GM18508 (cell line): ENCODE results near the gene SETX.

Experiments
- ATAC-seq: cut with Tn5 transposase; IDR thresholded peaks from one replicate; pipeline ENCODE4 v1.9.1; 2021; ENCODE audit warnings: moderate number of reproducible peaks; ENCODE audit not compliant: insufficient read depth, unreplicated experiment

The SETX gene

DNA sequence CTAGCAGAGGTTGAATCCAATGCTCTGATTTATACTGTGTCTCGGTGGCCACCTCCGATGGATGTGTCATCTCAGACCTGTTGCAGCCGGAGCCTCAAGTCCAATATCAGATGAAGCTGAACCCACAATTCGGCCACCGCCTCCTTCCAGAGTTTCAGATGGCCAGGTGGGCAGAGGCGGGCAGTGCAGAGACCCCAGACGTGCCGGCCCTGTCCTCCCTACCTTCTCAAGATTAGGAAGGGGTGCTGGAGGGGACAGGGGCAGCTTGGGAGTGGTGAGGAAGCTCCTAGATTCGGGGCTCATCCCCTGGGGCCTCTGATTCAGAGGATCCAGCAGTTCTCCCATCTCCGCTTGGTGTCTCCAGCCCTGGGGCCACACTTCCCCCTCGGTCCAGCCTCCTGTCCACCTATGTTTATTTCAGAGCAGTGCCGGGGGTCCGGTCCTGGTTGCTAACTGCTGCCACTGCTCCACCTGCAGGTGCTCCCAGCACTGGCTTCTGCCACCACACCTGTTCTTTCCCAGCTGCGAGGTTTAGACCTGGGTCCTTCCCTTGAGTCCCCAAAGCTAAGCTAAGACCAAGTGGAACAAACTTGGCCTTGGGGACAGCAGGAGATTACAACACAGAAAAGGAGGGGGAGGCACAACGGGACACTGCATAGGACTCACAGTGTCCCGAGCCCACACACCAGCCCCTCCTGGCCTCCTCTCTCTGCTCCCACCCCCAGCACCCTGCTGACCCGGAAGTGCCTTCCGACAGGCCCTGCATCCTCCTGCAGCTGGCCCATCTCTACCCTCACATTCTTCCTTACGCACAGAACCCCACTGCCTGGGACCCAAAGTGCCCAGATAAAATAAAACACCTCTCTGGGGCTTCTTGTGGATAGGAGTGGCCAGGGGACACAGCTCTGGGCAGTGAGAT lies 111.4 kb downstream of the SETX start:
- no peak for ATAC-seq

DNA sequence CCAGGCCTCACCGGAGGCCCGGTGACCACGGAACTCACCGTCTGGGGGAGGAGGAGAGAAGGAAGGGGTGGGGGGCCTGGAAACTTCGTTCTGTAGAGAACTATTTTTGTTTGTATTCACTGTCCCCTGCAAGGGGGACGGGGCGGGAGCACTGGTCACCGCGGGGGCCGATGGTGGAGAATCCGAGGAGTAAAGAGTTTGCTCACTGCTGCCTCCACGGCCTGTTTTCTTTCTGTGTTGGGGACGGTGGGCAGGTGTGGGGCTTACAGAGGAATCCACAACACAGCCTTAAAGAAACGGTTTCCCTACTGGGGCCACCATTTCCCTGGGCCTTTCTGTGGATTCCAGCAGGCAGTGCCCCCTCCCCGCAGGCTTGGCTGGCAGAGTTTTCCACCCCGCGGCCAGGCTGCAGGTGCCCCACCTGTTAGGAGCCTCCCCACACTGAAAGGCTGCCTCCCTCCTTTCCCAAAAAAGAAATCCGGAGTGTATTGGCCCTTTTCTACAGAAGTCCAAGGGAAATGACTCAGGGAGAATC lies 112.1 kb downstream of the SETX start:
- no peak for ATAC-seq

DNA sequence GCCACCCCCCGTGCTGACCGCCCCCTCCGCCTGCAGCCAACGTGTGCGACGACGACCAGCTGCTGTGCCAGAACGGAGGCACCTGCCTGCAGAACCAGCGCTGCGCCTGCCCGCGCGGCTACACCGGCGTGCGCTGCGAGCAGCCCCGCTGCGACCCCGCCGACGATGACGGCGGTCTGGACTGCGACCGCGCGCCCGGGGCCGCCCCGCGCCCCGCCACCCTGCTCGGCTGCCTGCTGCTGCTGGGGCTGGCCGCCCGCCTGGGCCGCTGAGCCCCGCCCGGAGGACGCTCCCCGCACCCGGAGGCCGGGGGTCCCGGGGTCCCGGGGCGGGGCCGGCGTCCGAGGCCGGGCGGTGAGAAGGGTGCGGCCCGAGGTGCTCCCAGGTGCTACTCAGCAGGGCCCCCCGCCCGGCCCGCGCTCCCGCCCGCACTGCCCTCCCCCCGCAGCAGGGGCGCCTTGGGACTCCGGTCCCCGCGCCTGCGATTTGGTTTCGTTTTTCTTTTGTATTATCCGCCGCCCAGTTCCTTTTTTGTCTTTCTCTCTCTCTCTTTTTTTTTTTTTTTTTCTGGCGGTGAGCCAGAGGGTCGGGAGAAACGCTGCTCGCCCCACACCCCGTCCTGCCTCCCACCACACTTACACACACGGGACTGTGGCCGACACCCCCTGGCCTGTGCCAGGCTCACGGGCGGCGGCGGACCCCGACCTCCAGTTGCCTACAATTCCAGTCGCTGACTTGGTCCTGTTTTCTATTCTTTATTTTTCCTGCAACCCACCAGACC lies 112.8 kb downstream of the SETX start:
- ATAC-seq: no peak

DNA sequence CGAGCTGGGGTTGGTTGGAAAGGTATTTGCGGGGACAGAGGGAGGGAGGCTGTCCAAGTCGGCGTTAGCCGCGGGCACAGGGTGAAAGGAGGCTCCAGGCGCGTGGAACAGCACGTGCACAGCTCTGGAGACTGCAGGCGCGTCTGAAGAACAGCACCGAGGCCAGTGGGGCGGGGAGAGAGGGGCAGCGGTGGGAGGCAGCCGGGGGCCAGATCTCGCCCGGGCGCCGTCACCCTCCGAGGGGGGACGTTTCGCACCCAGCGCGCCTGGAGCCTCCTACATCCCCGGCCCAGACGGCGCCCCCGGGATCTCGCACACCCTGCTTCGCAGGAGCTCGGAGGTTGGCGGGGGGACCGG lies 113.3 kb downstream of the SETX start:
- ATAC-seq: no peak

DNA sequence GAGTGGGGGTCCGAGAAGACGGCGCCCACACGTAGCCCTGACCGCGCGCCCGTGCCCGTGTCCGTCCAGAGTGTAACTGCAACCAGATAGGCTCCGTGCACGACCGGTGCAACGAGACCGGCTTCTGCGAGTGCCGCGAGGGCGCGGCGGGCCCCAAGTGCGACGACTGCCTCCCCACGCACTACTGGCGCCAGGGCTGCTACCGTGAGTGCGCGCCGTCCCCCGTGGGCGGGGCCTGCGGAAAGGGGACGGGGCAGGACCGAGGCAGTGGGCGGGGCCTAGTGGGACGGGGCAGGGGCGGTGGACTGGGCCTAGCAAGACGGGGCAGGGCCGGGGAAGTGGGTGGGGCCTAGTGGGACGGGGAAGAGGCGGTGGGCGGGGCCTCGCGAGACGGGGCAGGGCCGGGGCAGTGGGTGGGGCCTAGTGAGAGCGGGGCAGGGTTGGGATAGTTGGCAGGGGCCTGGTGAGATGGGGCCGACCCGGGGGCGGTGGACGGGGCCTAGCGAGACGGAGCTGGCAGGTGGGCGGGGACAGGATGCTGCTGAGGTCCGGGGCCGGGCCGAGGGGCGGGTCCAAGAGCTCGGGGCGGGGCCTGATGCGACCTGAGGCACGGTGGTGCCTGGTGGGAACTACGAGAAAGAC lies 113.8 kb downstream of the SETX start:
- peak; percentile 41 for ATAC-seq

DNA sequence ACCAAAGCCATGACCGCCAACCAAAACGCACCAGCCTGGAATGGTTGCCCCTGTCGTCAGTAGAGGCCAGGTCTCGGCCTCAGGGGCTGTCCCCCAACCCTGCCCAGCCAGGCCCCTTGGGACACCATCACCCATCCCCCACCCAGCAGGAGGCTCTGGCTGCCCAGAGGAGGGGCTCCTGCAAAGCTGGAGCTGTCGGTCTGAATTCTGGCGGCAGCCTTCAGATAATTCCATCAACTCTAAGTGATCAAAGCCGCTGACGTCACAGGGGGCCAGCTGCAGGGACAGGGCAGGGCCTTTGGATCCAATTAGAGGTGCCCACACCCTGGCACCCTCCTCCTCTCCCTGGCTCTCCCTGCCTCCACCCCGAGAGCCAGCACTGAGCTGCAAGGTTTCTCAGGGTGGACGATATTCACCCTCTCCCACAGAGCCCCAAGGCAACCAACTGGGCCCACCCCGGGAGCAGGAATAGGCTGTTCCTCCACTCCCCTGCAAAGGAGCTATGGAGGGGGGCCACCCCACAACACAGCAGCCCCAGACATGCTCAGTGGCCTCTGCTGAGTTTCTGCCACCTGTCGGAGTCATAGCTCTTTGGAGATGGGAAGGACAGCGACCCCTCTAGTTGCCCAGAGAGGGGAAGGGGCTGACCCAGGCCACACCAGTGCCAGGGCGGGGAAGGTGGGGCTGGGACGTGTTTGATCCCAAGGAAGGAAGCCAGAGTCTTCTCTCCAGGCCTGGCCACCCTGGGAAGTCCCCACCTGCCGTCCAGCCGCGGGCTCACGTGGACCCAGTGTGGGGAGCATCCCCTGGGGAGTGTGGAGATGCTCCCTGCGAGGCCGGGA lies 114.6 kb downstream of the SETX start:
- no peak for ATAC-seq

DNA sequence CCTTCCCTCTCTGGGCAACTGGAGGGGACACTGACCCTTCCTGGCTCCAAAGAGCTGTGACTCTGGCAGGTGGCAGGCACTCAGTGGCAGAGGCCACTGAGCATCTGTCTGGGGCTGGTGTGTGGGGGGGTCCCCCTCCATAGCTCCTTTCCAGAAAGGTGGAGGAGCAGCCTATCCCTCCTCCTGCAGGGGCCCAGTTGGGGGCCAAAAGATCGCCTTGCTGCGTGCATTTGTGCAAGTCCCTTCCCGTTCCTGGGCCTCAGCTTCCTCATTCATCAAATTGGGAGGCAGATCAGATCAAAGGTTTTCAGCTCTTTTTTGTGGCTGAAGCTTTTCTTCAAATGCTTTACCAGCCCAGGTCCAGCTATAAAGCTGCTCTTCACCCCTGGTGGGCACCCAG lies 115.3 kb downstream of the SETX start:
- ATAC-seq: no peak

DNA sequence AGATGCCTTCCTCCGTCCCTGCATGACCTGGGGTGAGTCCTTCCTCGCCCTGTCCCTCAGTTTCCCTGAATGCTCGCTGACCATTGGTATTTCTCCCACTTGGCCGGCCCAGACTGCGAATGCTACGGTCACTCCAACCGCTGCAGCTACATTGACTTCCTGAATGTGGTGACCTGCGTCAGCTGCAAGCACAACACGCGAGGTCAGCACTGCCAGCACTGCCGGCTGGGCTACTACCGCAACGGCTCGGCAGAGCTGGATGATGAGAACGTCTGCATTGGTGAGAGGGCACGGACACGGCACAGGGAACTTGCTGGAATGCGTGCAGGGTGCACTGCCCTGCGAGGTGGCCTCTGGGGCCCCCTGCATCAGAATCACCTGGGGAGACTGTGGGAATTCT lies 115.8 kb downstream of the SETX start:
- no peak for ATAC-seq

DNA sequence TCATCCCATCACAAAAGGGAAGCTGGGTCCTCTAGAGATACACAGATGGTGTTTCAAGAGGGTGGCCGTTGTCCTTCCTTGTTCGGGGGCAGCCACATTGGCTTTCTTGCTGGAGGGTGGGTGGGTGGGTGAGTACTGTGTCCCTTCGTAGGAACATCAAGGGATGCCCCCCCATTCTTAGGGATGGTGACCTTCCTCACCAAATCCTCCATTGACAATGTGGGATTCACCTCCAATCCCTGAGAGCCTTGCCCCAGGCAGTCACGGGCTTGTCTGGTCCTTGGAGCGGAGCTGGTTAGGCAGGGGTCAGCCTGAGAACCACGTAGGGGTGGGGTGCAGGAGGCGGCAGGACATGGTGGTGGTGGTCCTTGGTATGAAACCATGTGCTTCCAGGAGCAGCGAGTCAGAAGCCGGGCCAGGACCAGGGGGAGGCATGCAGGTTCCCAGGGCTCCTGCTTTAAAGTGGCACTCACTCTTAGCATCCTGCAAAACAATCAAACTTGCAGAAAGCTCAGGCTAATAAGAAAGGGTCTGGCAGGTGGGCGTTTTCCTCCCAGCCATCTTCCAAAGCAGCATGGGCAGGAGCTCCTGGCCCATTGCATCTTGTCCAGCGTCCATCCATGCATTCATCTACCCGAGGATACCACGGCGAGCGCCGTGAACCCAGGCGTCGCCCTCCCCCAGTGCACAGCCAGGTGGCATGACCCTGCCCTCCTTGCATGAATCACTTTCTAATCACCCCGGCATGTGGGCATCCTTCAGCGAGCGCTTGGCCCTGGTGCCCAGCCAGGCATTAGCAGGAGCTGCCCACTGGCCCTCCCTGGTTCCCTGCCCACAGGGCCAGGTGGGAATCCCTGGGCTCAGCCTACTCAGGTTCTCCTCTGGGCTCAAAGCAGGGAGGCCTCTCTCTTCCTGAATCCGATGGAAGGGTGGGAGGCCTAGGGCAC lies 116.5 kb downstream of the SETX start:
- no peak for ATAC-seq

DNA sequence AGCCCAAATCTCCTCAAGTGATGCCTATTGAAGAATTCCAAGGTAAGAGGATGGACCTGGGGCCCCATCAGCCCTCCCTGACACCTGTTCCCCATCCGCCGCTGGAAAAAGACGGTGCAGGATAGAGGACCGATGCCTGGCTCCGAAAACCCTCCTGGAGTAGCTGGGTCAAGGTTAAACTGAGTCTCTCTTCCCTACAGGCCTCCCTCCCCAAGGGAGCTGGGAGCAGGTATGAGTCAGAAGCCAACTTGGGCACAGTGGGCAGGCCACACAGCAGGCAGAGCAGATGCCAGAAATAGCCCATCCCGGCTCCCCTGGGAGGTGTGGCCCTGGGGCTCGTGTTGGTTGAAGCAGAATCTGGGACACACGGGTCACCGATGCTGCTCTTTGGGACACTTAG lies 117.3 kb downstream of the SETX start:
- no peak for ATAC-seq

DNA sequence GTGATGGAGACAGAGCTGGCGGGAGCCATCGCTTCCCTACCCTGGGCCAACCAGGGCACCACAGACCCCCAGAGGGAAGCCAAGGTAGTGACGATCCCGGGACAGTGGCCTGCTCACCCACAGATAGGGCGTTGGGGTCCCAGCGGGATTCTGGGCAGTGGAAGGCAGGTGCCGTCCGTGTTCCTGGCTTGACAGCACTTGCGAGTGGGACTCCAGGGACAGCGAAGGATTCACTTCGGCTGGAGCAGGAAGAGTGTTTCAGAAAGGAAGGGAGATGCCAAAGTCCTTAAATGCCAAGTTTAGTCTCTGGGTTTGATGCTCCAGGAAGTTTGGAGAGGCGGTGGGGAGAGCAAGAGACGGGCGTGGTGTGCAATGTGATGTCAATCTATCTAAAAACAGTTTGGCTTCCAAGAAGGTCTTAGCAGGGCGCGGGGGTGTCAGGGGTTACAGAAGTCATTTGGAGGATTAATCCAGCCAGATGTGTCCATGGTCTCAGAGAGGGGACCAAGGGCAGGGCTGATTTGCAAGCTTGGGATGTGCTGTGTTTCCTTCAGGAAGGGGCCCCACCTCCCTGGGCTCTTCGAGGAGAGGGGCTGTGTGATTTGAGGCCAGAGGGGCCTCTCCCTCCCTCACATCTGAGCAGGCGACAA lies 118.0 kb downstream of the SETX start:
- ATAC-seq: no peak

DNA sequence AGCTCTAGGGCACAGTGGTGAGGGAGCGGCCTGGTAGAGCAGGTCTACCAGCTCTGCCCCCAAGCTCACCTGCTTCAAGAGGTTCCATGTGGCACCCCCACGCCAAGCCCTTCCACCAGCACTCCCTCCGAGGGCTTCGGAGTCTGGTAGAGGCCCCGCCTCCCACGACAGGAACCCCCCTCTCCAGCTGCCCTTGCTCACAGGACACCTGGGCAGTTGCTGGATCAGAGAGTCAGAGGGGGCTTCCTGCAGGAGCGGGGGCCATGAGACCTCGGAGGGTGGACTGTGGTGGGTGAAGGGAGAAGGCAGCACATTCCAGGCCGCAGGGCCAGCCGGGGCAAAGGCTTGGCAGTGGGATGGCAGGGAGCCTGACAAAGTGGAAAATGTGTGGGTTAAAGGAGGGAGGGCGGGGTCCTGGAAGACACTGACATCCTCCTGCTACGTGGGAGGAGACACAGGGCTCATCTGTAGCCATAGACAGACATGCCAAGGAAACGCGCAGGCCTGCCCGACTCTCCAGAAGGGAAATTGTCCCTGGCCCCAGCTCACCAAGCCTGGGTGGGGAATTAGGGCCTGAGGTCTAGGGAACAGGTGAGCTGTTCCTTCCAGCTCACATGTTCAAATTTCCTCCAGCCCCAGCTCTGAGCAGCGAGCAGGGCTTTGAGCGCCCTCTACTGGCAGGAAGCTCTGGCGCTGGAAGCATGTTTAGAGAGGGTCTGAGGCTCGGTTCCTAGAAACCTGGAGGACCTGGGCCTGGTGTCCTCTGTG lies 118.7 kb downstream of the SETX start:
- no peak for ATAC-seq

DNA sequence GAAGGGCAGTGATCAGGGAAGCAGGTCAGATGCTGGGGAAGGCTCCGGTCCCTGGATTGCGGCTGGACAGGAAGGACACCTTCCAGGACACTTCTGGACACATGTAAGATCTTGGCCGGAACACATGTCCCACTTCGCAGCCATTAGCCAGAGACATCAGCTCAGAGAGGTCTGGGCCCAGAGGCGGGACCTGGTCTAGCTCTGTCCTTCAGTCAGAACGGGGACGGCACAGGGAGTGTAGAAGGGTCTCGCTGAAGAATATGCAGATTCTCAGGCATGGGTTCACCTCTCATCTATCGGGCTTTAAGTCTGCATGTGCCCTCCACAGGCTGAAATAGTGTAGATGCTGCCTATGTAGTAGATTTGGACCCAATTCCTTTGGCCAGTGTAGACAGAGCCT lies 119.7 kb downstream of the SETX start:
- ATAC-seq: no peak

DNA sequence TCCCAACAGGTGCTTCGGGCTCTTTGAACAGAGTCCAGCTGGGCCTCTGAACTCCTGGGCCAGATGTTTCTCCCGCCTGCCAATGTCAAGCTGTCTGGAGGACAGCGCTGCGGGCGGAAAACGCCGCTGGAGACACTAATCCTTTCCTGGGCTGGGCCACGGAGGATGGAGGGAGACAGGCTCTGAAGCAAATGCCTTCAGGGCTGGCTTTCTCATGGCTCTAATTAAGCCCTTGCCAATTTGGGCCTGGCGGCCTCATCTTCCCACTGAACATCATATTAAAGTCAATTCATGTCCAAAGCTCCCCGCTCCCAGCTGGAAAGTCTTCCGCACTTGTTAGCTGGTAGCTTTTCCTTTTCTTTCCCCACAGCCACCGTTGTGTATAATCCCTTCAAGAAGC lies 120.3 kb downstream of the SETX start:
- no peak for ATAC-seq

DNA sequence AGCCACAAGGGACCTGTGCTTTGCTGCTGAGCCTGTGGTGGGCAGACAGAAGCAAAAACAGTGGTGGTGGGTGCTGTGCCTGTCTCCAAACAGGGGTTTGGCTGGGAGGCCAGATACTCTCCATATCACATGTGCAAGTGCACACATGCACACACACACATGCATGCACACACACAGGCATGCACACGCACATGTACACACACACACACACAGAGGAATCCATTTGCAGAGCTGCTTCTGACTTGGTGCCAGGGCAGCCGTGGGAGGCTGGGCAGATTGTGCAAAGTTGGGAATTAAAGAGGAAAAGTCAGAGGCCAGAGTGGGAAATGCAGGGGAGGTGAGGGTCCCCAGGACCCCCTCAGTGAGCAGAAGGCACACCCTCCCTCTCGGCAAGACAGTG lies 121.6 kb downstream of the SETX start:
- ATAC-seq: no peak

DNA sequence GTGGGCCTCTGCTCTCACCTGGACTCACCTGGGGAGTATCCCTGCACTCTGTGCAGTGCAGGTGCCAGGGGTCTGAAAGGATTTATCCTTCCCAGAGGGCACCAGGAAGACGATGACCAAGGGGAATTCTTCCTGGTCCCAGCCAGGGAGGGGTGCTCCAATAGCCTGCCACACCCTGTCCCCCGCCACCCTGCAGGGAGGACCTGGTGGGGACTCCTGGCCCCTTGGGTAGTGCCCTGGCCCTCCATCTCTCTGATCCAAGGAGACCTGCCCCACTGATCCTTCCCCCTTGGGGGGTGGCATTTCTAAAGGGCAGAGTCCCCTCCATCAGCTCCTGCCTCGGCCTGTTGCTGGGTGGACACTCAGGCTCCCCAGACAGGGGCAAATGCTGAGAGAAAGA lies 122.3 kb downstream of the SETX start:
- ATAC-seq: no peak

DNA sequence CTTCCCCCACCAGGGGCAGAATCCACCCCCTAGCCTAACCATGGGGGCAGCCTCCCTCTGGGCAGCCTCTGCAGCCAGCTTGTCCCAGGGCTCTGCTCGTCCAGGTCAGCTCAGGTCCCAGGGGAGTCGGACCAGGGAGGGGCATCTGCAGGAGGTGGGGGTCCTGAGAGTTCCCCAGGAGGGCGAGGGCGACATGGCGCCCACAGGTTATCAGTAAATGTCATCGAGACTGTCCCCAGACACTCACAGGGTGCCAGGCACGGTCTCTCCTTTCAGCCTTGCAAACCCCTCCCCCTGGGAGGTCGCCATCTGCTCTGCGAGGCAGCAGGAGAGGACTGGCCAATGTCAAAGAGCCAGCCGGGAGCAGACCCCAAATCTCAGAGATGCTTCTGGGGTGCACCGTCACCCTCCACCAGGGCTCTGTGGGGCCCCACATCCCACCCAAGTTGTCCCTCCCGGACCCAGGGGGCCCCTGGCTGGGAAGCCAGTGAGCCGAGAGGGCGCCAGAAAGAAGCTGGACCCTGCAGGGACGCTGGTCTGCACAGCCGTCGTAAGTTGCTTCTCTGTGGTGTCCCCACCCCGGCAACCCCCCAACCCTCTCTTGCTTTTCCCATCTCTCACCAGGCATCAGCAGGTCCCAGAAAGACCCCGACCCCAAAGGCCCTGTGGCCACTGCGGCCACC lies 123.6 kb downstream of the SETX start:
- no peak for ATAC-seq
